ENCODE results near the gene TEX22.
A peak's percentile ranks its signal among the peaks of the same experiment; 100 is the strongest.

The TEX22 gene

DNA sequence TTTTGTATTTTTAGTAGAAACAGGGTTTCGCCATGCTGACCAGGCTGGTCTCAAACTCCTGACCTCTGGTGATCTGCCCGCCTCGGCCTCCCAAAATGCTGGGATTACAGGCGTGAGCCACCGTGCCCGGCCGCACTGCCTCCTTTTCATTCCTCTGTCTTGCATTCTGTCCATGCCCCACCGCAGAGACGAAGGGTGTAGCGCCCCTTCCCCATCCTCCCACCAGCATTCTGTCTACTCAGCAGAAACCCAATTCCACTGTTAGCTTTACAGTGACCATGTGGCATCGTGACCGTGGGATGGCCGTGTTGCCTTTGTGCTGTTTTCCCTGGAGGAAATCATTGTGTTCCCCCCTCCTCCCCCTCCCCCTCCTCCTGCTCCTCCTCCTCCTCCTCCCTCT lies 10.3 kb downstream of the TEX22 start:
- DNase-seq: no peak

DNA sequence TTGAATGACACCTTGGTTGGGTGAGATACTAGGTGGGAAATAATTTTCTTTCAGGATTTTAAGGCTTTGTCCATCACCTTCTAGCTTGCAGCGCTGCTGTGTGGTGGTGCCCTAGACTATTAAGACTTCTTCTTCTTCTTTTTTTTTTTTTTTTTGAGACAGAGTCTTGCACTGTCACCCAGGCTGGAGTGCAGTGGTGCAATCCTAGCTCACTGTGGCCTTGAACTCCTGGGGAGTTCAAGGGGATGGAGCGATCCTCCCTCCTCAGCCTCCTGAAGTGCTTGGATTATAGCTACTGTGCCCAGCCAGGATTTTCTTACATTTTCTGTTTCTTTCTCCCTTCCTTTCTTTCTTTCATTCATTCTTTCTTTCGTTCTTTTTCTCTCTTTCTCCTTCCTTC lies 11.0 kb downstream of the TEX22 start:
- no peak for DNase-seq

DNA sequence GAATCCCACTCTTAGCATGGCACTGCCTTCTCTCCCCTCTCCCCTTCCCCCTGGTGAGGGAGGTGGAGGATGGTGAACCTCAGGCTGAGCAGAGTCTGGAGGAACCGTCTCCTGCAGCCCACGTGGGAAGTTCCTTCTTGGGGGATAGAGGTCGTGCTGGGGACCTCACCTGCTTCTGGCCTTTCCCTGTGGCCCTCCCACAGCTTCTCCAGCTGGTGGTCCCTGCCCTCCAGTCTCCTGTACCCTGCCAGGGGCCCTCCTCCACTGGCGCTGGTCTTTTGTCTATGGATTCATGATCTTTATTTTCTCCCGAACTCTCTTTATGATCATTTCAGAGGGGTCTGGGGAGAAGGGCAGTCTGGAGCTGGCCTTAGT lies 12.3 kb downstream of the TEX22 start:
- DNase-seq: no peak

DNA sequence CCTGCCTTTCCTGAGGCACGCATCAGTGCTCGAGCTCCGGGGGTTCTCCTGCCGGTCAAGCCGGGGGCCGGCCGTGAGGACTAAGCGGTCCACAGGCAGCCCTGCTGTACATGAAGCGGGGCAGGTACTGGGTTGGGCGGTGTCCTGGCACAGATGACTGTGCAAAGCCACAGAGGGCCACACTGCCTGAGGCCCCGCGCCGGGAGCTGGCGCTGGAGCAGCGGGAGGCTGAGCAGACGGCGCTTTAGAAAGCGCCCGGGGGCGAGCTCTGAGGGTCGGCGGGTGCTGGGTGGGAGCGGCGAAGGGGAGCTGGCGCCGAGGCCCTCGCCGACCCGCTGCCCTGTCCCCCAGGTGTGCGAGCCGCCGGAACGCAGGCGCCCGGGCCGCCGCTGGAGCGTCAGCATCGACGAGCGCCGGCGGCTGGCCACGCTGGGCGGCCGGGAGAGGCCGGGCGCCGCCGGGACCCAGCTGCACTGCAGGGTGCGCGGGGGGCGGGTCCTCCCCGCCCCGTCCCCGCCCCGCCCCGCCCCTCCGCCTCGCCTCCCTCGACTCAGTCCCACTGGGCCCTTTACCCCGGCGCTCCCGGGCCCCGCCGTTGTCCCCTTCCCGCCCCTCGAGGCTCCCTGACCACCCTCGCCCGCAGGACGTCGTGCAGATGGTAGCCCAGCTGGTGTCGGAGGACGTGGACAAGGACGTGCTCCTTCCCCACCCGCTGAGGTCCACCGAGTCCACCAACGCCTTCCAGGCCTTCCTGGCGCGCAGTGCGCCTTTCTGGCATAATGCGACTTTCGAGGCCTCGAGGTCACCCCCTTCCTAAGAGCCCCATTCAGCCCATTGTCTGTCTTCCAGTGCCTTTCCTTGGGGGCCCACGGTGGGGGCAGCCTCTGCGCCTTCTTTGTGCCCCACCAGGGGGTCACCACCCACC lies 12.9 kb downstream of the TEX22 start:
- DNase-seq: peak; percentile 64

DNA sequence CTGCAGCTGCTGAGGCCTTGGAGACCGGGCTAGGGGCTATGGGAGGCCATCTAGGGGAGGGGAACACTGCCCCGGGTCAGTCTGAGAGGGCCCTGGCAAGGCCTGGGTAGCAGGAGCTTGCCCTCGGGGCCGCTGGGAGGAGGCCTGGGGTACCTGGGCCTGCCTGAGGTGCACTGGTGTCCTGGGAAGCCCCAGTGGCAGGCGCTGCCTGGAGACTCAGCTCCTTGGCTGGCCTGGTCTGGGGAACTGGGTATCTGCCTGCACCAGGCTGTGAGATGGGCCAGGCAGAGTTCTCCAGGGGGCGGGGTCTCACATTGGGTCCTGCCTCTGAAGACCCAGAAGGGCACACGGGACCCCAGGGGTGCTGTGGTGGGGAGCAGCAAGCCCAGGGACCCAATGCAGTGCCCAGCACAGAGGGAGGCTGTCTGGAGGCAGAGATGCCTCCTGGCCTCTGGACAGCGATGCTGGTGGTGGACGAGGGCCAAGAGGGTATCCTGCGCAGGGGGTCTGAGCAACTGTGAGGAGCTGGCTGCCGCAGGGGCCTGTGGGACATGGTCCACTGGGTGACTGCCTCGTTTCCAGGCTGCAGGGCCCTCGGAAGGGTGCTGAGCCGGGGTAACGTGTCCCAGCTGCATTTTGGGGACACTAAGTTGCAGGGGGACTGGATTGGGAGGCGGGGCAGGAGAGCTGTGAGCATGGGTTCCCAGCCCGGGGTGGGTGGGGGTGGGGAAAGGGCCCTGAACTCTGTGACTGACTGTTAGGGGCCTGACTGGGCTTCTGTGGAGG lies 13.8 kb downstream of the TEX22 start:
- DNase-seq: no peak

DNA sequence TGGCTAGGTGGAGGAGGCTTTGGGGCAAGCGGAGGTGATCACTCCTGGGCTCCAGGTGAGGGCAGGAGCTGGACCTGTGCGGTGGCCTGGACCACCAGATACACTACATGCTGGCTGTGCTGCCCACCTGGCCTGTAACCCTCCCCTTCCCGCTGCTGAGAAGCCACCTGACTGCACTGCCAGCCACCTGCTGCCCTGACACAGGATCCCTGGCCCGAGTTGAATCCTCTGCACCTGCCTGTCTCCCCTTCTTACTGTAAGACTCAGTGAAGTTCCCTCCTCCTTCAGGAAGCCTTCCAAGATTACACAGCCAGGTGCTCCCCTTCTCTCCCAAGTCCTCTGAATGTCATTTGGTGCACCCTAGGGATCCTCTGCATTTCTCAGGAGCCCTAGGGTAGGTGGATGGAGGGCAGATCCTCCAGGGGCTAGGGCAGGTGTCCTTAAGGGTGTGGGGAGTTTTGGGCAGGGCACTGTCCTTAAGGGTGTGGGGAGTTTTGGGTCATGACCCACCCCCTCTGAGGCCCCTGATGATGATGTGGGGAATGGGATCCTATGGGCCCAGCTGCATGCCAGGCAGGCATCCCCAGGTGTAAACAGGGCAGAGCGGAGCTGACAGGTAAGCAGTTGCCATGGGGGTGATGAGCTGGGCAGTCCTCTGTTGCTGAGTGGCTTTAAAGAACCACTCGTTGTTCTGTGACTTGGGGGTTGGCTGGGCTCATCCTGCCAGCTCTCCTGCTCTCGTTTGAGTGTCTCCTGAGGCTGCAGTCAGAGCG lies 14.6 kb downstream of the TEX22 start:
- DNase-seq: no peak

DNA sequence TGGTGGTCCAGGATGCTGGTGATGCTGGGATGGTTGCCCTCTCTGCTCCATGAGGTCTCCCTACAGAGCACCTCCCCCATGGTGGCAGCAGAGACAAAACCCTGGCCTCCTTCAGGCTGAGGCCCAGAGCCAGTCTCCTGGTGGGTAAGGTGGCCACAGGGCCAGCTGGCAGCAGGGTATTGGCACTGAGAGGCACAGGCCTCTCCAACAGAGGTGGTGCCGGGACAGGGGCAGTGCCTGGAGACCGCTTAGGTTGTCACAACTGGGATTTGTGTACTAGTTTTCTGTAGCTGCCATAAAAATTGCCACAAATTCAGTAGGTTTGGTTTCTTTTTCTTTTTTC lies 15.2 kb downstream of the TEX22 start:
- no peak for DNase-seq

DNA sequence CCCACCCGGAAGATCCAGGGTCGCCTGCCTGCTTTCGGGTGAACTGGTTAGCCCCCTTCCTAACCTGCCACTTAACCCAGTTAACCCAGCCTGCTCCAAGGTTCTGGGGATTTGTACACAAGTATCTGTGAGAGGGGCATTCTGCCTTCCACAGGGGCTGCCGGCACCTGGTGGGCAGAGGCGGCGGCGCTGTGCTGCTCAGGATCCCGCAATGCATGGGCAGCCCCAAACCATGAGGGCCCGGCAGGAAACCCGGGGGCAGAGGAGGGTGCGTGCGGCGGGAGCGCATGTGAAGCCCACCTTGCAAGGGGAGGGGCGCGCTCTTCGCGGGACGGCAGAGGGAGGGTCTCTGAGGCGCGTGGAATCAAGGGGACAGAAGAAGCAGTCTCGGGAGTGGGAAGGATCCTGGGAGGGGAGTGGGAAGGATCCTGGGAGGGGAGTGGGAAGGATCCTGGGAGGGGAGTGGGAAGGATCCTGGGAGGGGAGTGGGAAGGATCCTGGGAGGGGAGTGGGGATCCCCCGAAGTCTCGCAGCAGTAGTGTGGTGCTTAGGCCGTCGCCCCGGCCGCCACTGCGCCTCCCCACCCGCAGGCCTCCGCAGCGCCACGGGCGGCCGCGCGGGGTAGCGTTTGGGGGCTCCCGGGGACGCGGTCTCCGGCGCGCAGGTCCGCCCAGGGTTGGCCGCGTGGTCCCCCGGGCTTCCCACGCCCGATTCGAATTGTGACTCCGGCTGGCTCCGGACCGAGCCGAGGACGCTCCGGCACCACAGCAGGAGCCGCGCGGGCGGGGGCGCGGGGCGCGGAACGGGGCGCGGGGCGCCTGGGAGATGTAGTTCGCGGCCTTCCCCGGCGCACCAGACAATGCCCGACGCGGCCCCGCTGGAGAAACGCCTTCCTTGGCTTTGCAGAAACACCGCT lies 16.4 kb downstream of the TEX22 start:
- peak; percentile 62 for DNase-seq

DNA sequence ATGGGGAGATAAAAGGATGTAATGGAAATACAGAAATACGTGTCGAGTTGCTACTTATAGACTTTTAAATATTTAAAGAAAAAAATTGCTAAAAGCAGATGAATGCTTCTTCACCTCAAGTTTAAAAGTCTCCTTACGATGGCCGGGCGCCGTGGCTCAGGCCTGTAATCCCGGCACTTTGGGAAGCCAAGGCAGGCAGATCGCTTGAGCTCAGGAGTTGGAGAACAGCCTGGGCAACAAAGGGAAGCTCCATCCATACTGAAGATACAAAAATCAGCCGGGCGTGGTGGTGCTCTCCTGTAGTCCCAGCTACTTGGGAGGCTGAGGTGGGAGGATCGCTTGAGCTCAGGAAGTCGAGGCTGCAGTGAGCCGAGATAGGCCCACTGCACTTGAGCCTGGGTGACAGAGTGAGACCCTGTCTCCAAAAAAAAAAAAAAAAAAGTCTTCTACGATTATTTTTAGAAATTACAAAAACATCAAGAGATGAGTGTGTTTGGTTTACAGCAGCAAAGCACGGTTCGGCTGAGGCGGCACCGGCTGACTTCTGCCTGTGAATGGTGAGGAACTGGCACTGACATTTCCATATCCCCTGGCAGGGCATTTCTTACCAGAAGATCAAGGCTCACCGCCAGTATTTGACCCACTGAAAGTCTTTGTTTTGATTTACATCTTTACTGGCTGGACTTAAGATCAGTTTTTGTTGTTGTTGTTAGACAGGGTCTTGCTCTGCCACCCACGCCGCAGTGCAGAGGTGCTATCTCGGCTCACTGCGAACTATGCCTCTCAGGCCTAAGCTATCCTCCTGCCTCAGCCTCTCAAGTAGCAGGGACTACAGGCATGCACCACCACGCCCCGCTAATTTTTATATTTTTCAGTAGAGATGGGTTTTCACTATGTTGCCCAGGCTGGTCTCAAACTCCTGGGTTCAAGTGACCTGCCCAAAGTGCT lies 17.4 kb downstream of the TEX22 start:
- no peak for DNase-seq

DNA sequence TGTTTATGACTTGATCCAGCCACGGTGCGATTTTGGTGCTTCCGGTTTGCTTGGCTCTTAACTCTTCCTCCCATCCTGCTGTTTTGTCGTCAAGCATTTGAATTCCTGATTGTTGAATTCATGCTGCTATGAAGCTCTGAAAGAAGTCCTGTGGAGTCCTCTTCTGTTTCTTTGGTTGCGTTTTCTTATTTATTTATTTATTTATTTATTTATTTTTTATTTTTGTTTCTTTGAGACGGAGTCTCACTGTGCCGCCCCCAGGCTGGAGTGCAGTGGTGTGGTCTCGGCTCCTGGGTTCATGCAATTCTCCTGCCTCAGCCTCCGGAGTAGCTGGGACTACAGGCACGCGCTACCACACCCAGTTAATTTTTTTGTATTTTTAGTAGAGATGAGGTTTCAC lies 18.3 kb downstream of the TEX22 start:
- DNase-seq: no peak

DNA sequence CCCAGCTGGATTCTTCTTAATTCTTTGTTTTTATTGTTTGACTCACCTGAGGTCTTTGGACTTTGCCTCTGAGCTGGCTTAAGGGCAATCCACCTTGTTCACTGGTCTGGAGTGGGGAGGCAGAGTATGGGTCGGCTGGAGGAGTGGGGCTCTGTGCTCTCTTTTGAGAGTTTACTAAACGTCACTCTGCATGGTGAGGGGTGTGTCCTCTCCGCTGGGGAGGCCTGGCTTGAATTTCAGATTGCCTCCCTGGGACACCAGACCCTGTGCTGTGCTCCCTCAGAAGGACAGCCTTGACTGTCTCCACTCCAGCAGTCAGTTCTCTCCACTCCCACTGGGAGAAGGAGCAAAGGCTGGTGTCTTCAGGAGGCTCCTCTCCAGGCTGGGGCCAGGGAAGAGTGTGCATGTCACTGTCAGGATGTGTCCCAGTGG lies 19.4 kb downstream of the TEX22 start:
- no peak for DNase-seq

DNA sequence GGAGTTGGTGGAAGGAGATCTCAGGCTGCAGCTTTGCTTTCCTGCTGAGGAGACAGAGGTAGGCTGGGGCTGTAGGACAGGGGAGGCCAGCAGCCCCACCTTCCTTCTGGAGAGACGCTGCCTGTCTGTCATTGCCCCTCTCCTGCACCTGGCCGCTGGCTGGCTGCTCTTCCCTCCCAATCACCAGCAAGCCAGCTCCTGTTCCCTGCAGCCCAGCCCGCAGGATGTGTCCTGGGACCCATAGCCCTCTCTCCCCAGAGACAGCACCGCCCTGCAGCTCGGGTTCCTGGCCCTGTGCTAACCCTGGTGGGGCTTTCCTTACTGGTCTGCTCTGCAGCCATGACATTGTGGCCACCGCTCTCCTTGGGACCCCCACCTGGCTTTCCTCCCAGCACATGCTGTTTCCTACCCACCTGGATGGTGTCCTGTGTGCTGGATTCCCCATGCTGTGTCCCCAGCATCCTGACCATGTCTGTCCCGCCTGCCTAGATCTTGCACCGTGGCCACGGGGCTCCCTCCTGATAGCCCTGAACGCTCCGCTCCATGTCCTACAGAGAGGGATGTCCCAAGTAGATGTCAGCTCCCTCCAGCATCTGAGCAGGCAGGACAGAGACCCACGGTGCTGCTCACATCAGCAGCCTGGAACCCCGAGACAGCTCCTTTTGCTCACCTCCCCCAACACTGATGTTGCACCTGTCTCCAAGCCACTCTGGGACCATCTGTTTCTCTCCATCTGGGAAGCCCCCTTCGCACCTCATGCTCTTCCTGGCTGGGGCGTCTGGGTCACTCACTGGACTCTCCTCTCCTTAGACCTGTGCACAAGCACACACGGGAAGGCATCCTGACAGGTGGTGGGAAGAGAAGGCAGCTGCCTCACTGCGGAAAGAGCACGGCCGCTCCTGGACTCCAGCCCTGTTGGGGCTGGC lies 20.2 kb downstream of the TEX22 start:
- no peak for DNase-seq

DNA sequence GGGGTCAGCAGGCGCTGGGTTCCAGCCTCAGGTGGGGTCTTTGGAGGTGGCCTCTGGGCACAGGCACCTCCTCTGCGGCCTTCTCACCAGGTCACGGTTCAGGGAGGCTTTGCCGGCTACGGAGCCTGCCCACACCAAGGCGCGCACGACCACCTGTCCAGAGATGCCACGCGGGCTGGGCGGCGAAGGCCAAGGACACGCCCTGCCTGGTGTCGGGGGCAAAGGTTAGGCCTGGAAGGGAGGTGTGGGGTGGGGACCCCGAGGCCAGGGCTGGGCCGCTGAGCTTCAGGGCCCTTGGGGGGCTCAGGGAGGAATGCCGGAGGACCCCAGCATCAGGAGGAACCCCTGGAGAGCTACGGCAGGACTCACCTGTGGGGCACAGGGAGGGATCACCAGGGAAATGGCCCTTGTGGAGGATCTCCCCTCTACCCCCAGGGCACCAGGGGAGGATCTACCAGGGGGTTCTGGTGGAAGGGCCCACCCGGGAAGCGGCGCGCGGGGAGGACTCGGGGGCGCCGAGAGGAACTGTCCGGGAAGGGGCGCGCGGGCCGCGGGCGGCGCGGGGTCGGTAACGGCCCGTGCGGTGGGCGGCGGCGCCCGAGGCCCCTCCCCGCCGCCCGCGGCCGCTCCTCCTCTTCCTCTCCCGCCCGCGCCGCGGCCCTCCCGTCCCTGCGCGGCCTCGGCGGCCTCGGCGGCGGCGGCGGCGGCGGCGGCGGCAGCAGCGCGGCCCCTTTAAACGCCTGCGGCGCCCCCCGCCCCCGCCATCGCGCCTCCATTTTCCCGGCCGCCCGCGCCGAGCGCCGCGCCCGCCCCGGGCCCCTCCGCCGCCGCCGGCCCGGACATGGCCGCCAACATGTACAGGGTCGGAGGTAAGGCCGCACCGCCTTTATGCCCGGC lies 21.1 kb downstream of the TEX22 start, which contains the start of gene MTA1:
Gene MTA1 (plus strand): TSS at position 633 of the 897 bp plus-strand sequence. CDS start 209 bp downstream, at position 842.
- DNase-seq: peak; percentile 67

DNA sequence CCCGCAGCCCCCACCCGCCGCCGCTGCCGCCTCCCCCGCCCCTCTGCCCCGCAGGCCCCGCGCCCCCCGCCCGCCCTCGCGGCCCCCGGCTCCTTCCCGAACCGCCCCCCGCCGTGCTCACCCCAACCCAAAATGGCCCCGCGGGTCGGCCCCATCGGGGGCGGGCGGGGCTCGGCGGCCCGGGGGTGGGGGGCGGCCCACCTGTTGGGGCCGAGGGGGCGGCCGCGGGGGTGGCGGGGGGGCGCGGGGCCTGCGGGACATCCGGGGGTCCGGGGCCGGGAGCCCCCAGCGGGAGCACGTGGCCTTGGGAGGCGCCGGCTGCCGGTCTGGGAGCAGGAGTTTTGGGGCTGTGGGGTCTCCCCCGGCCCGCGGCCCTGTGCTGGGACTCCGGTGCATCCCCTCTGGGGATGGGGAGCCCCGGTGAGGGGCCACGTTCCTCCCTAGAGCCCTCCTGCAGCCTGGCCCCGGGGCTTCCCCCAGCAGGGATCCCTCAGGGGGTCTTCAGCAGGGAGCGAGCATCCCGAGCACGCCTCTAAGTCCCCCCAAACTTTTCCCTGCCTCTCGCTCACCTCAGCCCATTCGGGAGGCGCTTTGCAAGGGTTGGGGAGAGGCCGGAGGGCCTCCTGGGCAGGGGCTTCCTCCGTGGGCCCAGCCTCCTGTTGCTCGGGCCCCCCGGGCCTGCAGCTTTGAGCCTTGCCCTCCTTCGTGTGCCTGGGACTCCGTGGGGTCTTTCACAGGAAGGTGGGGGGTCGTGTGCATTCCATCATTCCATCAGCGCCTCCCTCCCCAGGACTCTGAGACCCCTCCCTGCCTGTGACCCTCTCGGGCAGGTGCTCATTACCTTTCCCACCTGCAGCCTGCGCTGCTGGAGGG lies 22.0 kb downstream of the TEX22 start:
- DNase-seq: no peak

DNA sequence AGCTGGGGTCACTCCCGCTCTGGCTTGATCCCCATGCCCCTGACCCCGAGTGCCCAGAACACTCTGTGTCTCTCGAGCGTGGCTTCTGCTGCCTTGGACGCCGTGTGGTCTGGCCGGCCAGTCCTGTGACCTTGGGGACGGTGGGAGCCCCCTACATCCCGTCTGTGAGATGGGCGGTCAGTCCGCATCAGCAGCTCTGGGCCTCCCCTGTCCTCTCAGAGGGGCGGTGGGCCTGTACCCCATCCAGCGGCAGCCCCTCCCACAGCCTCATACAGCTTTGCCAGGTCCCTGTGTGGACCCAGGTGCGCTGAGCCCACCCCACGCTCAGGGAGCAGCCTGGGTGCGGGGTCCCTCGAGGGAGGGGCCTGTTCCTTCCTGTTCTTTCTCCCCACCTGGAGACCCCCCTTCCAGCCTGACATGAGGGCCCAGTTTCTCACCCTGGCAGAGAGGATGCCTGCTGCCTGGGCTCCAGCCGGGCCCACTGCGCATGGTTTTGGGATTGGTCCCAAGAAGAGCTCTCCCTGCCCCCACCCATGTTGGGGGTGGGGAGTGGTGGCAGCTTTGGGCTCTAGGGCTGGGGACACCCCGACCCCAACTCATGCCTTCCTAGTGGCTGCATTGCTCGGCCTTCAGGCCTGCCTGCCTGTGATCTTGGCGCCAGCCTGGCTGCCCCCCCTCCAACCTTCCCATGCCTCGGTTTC lies 22.8 kb downstream of the TEX22 start:
- no peak for DNase-seq

DNA sequence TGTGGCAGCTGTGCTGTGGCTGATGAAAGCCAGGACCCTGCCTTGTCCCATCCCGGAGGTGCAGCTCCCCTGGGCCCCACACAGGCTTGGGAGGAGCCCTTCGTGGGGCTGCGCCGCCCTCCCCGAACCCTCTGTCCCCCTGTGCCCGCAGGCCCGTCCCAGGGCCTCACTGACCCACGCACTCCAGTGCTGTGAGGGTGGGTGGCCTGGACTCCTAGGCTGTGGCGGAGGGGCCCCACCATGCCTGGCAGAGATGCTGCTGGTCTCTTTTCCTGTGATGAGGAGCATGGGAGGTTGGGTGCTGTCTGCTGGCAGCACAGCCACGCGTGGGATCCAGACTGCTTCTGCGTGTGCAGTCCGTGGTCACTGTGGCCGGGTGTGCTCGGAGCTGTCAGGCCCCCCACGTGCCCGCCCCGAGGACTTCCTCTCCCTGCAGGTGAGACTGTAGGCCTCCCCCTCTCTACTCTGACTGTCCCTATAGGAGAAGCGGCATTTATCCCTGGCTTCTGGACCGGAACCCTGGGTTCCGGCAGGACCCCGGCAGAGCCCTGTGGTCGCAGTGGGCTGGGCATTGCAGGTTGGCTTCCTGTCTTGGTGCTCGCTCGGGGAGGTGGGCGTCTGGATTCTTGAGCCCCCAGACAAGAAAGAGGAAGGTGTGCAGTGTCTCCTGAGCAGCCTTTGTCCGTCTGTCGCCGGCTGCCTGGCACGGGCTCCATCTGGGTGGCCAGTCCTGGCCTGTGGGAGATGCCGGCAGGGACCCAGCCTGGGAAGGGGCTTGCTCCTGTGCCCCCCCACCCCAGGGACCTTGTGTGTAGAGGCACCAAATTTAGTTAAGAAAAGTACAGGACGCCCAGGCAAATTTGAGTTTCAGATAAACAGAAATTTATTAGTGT lies 23.6 kb downstream of the TEX22 start:
- DNase-seq: no peak

Measured in CD4-positive, alpha-beta T cell treated with Interleukin-6 for 4 hours (primary cell).